Posterior vena cava (tissue), 2 donors: ENCODE measurements around the gene TINCR. TPM values are rescaled to one million over a fixed set of nuclear protein-coding genes. Genes with fewer than 3 reads are reported as not detected.

Source experiments
- DNase-seq: peaks from one replicate; pipeline ENCODE4 v3.0.0-alpha.2; 2020; ENCODE audit warnings: low spot score
- intact Hi-C, 2 donors: fragments of 100-400 bp; cut with DNase I; formaldehyde crosslinking; loops; one replicate each; pipeline versions ENCODE4 v1.14.1 to v1.14.2; 2022 to 2023
- total RNA-seq, 2 donors: library from RNA; stranded (reverse); fragmentation: NEBNext Ultra II Directional; extraction: Animal tissue kit (Norgen Biotek cat#: 25700); gene quantifications; one replicate each; pipeline ENCODE4 v1.2.1, GENCODE V29; 2021
- donor health status: DM: yes; HTN: yes; CAD: no.
- donor health status: DM: yes; HTN: yes; CAD: no.

Gene TINCR
- total RNA-seq, 2 donors from 2014 or later = 0.42 to 0.43 TPM

GRCh38 chr19:5590865-5591154 lies 23.1 kb upstream of the TINCR start:
- intact Hi-C loops = no loop called here

GRCh38 chr19:5590151-5590864 lies 22.6 kb upstream of the TINCR start:
- intact Hi-C loops = no loop called here

More at GRCh38 chr19:5590865-5591154, 23.1 kb upstream of the TINCR start:
- no peak for DNase-seq

GRCh38 chr19:5588906-5589676 lies 21.3 kb upstream of the TINCR start:
- intact Hi-C loops = loop anchor here in 1 of 2 donors (10.0 kb wide), 2 partner anchors 444 to 544 kb away; no protein-coding TSS in a partner anchor
- DNase-seq = peak; percentile 78

More at GRCh38 chr19:5590151-5590864, 22.6 kb upstream of the TINCR start:
- peak; percentile 64 for DNase-seq

GRCh38 chr19:5588441-5588840 lies 20.7 kb upstream of the TINCR start:
- DNase-seq = peak; percentile 84
- intact Hi-C loops = loop anchor here in 1 of 2 donors (10.0 kb wide), 2 partner anchors 444 to 544 kb away; no protein-coding TSS in a partner anchor

GRCh38 chr19:5587661-5588060 lies 19.9 kb upstream of the TINCR start:
- peak; percentile 78 for DNase-seq
- intact Hi-C loops = loop anchor here in 1 of 2 donors (10.0 kb wide), 2 partner anchors 443 to 543 kb away; no protein-coding TSS in a partner anchor

GRCh38 chr19:5587071-5587455 lies 19.3 kb upstream of the TINCR start:
- intact Hi-C loops = loop anchor here in 1 of 2 donors (10.0 kb wide), 2 partner anchors 442 to 542 kb away; no protein-coding TSS in a partner anchor
- DNase-seq = peak; percentile 65

- intact Hi-C loops = loop anchor here in 1 of 2 donors (10.0 kb wide), 2 partner anchors 442 to 542 kb away; no protein-coding TSS in a partner anchor
- DNase-seq = peak; percentile 68
Measured at GRCh38 chr19:5586300-5587070, 18.7 kb upstream of the TINCR start.

- DNase-seq = peak; percentile 83
- intact Hi-C loops = loop anchor here in 1 of 2 donors (10.0 kb wide), 2 partner anchors 441 to 541 kb away; no protein-coding TSS in a partner anchor
Measured at GRCh38 chr19:5585461-5586299, 17.9 kb upstream of the TINCR start.

GRCh38 chr19:5580161-5580571 lies 12.4 kb upstream of the TINCR start:
- DNase-seq = no peak
- intact Hi-C loops = loop anchor here in 1 of 2 donors (10.0 kb wide), 2 partner anchors 435 to 535 kb away; no protein-coding TSS in a partner anchor

- intact Hi-C loops = loop anchor here in 1 of 2 donors (10.0 kb wide), 2 partner anchors 435 to 535 kb away; no protein-coding TSS in a partner anchor
- no peak for DNase-seq
Measured at GRCh38 chr19:5579697-5580096, 11.9 kb upstream of the TINCR start.

- intact Hi-C loops = no loop called here
- DNase-seq = no peak
Measured at GRCh38 chr19:5579286-5579685, 11.5 kb upstream of the TINCR start.

GRCh38 chr19:5578097-5578846 lies 10.5 kb upstream of the TINCR start:
- intact Hi-C loops = no loop called here
- peak; percentile 89 for DNase-seq

GRCh38 chr19:5575590-5575989 lies 7.8 kb upstream of the TINCR start:
- intact Hi-C loops = no loop called here
- no peak for DNase-seq

- intact Hi-C loops = no loop called here
- no peak for DNase-seq
Measured at GRCh38 chr19:5572556-5573286, 5.0 kb upstream of the TINCR start.

GRCh38 chr19:5571777-5572176 lies 4.0 kb upstream of the TINCR start:
- intact Hi-C loops = no loop called here

GRCh38 chr19:5567970-5568407 lies 236 bp upstream of the TINCR start:
- no peak for DNase-seq

More at GRCh38 chr19:5571777-5572176, 4.0 kb upstream of the TINCR start:
- no peak for DNase-seq

GRCh38 chr19:5564930-5565329 lies 2.8 kb downstream of the TINCR start:
- intact Hi-C loops = no loop called here
- no peak for DNase-seq

More at GRCh38 chr19:5567970-5568407, 236 bp upstream of the TINCR start:
- intact Hi-C loops = no loop called here
